Measurements from ENCODE around the gene NOP14.

DNA sequence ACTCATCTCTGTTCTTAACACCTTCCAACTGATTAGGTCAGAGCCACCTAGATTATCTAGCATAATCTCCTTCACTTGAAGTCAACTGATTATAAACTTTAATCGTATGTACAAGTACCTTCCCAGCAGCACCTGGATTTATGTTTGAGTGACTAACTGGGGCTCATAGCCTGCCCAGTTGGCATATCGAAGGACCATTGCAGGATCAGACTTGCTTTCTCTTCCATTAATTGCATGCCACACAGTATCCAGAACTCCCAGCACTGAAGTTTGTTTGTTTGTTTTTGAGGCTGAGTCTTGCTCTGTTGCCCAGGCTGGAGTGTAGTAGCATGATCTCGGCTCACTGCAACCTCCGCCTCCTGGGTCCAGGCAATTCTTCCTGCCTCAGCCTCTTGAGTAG lies 28.0 kb upstream of the NOP14 start:
- TF ChIP-seq, protein P1, sequence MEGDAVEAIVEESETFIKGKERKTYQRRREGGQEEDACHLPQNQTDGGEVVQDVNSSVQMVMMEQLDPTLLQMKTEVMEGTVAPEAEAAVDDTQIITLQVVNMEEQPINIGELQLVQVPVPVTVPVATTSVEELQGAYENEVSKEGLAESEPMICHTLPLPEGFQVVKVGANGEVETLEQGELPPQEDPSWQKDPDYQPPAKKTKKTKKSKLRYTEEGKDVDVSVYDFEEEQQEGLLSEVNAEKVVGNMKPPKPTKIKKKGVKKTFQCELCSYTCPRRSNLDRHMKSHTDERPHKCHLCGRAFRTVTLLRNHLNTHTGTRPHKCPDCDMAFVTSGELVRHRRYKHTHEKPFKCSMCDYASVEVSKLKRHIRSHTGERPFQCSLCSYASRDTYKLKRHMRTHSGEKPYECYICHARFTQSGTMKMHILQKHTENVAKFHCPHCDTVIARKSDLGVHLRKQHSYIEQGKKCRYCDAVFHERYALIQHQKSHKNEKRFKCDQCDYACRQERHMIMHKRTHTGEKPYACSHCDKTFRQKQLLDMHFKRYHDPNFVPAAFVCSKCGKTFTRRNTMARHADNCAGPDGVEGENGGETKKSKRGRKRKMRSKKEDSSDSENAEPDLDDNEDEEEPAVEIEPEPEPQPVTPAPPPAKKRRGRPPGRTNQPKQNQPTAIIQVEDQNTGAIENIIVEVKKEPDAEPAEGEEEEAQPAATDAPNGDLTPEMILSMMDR (IDR thresholded peaks at IDR 0.05) = no peak
- TF ChIP-seq POLR2A (IDR thresholded peaks at IDR 0.05) = no peak

Measured in heart left ventricle (tissue), 13 donors.